Measurements from ENCODE around the gene PRMT7.
"Not testable (repeated sequence)": the region's sequence is repeated elsewhere in the genome, so short reads cannot be mapped to it uniquely, and the experiment has no call there.

PRMT7 gene

DNA sequence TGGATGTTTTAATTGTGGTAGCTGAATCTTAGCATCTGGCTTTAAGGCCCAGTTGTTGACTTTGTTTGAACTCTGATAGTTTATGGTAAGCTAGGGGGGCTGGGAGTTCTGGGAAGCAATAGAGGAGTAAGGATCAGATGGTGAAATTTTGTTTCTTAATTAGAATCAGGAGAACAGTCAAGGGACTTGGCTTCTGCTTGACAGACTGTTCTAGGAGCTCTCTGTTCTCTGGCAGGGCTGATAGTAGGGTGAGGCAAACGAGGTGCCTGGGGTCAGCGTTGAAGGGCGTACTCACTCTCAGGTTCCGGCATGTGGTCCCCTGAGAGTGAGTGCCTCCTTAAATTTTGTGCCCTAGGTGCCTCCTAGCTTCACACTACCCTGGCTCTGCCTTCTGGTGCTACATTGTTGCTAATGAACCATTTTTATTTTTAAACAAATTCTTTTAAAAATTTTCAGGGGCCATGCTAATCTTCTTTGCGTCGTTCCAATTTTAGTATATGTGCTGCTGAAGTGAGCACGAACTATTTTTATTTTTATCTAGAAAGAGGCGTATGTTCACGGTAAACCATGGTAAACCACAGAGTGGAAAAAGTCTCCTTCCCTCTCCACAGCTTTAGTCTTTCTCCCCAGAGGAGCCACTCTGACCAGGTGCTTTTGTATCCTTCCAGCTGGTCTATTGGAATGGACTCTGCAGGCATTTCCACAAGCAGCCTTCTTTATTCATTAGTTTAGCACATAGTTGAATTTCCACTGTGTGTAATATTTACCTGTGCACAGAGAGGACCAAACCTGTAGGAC lies 26.8 kb upstream of the PRMT7 start:
- no peak for DNase-seq

DNA sequence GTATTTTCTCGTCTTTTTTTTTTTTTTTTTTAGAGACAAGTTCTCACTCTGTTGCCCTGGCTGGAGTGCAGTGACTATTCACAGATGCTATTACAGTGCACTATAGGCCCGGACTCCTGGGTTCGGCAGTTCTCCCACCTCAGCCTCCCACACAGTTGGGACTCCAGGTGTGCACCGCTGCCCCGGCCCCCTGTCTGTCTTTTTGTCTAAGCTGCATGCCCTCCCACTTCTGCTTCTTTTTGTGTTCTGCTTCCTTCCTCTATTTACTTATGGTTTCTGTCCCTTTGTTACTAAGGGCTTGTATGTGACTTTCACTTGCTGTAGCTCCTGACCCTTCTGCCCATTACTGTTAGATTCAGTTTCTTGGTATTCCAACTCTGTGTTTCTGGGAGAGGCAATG lies 26.0 kb upstream of the PRMT7 start:
- no peak for DNase-seq

DNA sequence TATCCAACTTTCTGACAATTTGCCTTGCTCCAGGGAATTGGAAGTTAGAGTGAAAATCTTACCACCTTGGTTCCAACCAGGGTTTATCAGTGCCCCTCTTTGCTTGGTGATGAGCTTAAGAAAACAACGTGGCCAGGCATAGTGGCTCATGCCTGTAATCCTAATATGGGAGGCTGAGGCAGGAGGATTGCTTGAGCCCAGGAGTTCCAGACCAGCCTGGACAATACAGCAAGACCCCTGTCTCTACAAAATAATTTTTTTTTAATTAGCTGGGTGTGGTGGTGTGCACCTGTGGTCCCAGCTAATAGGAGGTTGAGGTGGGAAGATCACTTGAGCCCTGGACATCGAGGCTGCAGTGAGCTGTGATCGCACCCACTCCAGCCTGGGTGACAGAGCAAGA lies 25.1 kb upstream of the PRMT7 start:
- no peak for DNase-seq

DNA sequence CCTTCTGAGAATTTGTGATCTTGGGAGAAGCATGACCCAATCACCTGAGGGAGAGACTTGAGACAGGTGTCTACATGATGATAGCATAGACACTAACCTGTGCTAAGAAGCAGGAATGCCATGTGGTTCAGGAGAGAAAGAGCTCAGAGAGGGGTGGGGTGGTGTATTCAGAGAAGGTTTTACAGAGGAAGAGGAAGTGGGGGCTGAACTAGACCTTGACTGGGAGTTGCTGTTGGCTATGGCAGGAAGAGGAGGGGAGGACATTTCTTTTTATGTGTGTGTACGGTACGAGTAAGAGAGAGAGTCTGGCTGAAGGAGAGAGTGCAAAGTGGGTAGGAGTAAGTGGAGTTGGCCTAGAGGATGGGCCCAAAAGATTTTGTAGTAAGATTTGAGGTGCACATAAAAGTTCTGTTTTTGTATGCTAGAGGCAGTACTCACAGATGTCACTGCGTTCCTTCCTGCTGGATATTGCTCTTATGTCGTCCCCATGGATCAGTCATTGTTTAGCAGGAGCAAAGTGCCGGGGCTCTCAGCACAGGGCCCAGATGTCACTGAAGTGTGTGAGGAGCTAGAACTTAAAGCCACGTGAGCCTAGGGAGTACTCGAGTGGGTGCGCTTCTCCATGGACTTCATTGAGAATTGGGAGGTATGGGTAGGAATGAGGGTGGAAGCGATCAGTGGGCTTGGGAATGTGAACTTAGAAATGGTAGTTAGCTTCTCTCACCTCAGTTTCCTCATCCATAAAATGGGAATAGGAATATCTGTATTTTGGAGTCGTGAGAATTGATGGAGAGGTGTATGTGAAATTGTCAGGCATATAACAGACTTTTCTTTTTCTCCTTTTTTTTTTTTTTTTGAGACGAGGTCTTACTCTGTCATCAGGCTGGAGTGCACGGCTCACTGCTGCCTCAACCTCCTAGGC lies 24.4 kb upstream of the PRMT7 start:
- no peak for DNase-seq

DNA sequence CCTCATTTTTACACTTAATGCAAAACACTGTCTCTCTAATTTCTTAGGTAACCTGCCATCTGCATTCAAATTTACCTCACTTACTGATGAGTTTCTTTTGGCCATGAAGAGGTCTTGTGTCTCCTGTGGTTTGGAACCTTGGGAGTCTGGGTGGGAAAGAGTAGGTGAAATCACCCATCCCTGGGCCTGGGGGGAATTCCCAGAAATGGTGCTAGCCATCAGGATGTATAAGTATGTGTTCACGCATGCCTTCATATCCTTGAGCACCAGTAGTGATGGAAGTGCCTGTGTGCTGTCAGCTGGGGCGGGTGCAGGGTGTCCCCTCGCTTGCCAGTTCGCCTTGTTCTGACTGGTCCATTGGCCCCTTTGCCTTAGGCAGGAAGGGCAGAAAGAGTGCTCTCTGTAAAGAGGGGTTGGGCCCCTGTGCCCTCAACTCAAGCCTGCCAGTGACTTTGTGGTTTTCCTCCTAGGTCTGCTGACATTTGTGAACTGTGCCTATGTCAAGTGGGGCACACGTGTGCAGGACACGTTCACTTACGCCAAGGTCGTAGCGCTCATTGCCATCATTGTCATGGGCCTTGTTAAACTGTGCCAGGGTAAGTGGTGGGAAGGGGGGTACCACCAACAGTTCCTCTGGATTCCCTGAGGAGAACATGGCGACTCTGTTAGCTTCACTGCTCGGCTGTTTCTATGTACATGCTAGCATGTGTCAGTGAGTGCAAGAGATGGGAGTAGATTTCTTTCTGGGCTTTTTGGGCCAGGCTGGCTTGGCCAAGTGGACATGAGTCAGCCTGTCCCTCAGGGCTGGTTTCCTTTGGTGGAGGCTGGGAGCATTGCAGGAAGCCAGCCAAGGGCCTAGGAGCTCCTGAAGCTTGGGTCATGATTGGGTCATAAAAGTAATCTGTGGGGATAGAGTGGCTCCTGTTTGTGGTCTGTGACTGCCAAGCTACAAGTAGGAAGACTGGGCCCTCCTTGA lies 23.3 kb upstream of the PRMT7 start:
- peak; percentile 71 for DNase-seq

DNA sequence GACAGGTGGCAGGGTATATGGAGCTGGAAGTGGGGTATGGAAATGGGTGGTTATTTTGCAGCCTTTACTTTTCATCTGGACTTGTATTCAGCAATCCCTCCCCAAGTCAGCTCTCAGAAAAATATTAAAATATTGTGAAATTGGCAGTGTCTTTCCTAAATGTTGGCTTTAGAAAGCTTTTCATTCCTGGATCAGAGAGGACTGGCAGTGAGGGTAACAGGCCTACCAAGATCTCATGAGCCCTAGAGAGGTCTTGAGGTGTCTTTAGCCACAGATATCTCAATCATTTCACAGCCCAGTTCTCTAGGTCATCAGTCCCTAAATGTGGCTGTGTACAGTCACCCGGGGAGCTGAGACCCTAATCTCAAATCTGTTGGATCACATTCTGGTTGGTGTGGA lies 22.6 kb upstream of the PRMT7 start:
- DNase-seq: no peak

DNA sequence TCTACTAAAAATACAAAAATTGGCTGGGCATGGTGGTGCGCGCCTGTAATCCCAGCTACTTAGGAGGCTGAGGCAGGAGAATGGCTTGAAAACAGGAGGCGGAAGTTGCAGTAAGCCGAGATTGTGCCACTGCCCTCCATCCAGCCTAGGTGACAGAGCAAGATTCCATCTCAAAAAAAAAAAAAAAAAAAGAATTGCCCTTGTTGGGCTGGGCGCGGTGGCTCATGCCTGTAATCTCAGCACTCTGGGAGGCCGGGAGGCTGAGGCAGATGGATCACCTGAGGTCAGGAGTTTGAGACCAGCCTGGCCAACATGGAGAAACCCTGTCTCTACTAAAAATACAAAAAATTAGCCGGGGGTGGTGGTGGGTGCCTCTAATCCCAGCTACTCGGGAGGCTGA lies 22.0 kb upstream of the PRMT7 start:
- DNase-seq: not testable (repeated sequence)

DNA sequence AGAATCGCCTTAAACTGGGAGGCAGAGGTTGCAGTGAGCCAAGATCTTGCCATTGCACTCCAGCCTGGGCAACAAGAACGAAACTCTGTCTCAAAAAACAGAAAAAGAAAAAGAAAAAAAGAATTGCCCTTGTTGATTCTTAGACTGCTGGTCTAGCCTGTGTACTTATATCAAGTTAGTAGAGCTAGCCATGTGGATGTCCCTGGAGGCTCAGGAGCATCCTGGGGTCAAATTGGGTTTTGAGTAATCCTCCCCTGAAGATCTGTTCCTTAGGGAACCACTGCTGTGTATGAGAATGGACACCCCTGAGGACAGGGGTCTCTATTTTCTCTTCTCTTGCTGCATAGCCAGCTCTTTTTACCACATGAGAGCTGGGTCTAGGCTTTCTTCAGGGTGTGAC lies 21.6 kb upstream of the PRMT7 start:
- DNase-seq: no peak

DNA sequence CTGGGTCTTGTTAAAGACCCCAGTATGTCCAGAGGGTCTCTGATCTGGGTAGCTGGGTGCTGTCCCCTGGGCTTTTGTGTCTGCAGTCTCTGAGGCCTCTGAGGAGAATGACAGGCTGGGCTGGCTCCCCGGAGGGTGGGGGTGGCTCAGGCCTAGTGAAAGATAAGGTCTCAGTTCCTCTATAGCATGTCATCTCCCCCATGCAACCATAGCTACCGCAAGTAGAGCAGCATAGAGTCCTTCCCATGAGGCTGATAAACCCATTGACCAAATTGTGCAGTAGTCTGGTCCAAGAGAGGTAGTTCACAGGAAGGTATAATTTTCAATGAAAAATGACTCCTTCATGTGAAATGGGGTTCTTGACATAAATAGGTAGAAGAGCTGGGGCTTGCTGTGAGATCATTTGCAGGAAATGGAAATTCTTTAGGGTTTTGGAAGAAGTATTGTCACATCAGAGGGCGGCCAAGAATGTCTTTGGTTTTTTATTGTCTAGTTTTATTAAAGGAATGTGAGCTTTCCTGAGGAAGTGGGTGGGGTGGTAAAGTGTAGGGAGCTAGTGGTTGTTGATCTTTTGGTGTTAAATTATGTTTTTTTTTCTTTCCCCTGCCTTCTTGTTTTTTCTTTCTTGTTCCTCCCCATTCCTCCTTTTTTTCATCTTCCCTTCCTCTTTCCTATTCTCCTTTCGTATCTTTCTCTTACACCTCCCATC lies 21.0 kb upstream of the PRMT7 start:
- DNase-seq: no peak

DNA sequence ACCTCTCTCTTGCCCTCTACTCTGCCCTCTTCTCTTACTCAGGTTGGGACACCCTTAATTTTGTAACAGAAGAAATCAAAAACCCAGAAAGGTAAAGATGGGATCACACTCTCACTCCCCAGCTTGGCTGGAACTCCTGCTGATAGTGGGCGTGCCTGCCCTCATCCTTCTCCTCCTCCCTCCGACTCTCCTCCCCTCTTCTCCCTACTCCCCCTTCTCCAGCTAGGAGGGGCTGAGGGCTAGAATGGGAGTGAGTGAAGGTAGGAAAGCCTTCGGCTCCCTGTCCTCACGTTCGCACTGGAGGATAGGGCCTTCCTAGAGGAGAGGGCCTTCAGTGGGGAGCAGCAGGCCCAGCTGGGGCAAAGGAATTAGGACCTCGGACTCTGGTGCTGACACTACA lies 20.4 kb upstream of the PRMT7 start:
- DNase-seq: no peak

DNA sequence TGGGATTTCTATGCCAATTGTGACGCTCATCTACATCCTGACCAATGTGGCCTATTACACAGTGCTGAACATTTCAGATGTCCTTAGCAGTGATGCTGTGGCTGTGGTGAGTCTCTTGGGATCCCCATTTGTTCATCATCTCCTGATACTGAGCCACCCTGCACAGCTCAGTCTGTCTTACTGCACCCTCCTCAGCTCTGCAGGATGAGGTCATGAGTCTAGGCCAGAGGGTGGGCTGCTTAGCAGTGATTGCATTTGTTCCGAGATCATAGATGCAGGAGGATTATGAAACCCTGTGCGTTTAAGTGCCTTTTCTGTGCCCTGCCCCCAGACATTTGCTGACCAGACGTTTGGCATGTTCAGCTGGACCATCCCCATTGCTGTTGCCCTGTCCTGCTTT lies 19.6 kb upstream of the PRMT7 start:
- DNase-seq: no peak

DNA sequence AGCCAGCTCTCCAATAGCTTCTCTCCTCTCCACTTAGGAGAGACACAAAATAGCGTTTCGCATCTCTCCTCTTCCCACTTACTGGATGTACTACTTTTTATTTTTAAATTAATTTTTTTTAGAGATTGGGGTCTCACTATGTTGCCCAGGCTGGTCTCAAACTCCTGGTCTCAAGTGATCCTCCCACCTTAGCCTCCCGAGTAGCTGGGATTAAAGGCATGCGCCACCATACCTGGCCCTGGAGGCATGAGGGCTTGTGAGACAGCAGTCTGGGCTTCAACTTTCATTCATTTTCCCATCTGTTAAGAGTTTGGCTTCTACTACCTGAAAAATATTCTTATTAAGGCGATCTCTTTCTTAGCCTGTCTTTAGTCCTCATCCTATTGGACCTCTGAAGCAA lies 18.4 kb upstream of the PRMT7 start:
- no peak for DNase-seq

DNA sequence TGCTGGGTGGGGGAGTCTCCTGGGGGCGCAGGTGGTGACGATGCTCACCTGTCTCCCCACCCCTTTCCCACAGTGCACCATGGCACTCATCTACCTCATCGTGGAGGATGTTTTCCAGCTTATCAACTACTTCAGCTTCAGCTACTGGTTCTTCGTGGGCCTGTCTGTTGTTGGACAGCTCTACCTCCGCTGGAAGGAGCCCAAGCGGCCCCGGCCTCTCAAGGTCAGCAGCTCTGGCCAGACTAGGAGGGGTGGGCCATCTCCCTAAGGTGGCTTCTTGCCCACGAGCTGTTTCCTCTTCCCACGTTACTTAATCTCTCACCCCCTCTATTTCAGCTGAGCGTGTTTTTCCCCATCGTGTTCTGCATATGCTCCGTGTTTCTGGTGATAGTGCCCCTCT lies 14.5 kb upstream of the PRMT7 start:
- no peak for DNase-seq

DNA sequence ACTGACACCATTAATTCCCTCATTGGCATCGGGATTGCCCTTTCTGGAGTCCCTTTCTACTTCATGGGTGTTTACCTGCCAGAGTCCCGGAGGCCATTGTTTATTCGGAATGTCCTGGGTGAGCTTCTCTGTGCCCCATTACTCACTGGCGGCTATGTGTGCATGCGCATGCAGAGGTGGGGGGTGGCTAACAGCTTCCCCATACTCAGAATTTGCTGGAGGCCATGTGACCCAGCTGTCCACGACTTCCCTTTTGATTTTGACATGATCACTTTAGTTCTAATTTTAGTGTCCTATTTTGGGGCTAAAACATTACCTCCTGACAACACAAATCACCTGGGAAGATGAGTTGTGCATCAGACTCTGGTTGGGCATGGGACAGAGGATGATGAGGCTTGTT lies 14.1 kb upstream of the PRMT7 start:
- no peak for DNase-seq

DNA sequence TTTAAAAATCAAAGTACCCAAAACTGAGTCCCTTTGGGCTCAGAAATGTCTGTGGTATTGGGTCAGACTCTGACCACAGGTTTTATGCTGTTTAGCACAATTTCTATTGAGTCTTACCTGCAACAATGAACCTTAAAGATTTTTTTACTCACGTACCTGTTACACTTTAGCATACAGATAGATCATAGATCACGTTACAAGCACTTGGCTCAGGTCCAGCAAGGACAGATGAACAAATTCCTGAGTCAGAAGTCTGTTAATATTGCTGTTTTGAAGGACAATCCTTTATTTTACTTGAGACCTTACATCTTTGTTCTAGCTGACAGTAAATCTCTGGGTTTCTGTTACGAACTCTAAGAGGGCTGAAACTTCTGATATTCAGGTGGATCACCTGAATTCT lies 12.9 kb upstream of the PRMT7 start:
- DNase-seq: no peak

DNA sequence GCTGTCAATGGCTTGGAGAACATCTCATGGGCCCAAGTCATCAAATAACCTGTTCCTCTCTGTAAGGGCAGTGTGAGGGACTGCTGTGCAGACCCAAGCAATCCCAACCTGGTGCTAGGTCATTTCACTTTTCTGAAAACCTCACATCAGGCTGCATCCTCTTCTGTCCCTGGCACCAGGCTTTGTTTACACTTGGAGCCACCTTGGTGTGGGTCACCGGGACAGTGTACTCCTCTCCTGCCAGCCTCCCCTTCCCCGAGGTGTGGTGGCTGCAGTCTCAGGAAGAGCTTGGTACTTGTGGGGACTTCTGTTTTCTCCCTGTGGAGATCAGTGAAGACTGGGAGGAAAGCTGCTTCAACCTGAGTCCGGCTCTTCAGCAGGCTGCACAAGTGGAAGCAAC lies 12.5 kb upstream of the PRMT7 start:
- DNase-seq: no peak

DNA sequence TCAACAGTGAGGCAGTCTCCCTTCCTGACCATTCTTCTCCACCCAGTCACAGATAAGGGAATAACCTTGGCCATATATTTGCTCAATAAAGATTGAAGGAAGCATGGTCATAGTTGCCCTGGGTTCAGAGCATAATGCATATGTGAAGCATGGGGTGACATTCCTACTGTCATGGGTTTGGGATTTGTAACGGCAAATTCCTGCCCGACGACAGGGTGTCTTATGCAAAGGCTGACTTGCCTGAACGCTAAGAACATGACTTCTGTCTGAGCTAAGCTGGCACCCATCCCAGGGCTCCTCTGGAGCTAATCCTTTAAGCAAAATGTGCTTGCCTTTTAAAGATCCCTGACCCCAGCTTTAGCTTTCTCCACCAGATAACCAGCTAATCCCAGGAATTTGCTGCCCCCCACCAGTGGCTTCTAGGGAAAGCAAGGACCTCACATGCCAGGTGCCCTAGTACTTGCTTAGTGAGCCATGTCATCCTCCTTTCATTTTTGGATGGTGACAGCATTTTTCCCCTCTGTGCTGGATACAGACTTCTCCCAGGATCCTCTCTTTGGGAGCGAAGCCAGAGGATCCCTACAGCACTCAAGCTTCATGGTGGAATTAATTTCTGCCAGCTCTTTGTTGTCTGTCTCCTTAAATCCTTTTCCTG lies 11.8 kb upstream of the PRMT7 start:
- no peak for DNase-seq

DNA sequence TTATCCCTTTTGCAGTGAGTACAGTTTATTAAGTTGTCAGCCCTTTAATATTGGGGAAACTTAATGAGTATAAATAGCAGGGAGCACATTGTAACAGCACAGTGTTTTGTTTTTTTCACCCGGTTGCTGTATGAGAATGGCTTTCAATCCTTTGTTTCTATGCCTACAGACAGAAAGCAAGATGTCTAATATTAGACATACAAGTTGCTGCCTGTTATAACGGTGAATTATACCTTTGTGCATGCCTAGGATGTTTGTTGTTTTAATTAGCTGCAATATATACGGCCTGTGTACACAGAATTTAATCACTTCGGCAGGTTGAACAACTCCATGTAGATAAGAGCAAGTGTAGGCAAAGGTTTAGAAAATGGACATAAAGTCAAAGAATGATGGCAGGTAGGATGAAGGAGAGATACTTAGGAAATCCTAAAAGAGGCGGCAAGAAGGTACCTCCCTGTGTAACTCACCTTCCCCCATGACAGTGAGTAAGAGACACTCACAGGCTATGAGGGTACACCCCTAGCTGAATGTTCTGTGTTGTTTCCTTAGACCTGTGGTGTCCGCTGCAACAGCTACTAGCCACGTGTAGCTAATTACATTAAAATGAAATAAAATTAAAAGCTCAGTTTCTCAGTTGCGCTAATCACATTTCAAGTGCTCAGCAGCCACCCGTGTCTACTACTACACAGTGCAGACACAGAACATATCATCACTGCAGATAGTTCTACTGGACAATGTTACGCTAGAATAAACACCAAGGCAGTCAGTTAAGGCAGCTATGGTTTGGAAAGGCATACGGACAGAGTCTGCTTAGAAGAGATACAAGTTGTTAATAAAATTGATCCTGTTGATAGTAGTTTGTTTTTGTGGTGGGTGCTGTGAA lies 11.0 kb upstream of the PRMT7 start:
- no peak for DNase-seq

DNA sequence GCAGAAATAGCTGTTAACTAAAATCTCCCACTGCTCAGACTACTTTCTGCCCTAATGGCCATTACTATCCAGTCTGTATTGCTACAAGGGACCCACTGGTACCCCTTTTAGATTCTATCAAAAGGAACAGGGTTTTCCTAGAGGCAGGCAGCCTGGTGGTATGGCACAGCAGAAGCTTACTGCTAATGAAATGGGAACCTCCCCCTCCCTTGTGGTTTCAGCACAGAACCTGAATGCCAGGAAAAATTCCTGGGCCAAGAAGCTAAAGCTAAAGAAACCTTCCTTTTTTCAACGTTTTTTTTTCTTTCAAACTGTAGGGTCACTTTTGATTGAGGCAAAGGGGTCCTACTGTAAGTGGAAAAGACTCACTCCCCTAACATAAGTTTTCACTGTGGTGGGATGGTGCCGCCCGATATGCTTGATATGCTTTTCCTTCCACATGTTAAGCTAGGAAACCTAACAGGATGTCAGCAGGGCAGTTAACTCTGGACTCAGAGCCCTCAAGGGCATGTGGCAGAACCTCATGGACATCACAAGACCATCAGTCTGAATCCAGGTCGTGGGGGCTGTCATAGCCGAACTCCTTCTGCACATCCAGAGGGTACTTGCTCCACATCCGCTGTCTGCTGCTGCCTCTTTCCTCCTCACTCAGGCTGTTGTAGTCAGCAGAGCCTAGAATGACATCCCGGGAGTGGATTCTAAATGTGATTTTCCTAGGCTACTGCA lies 9.9 kb upstream of the PRMT7 start:
- DNase-seq: no peak

DNA sequence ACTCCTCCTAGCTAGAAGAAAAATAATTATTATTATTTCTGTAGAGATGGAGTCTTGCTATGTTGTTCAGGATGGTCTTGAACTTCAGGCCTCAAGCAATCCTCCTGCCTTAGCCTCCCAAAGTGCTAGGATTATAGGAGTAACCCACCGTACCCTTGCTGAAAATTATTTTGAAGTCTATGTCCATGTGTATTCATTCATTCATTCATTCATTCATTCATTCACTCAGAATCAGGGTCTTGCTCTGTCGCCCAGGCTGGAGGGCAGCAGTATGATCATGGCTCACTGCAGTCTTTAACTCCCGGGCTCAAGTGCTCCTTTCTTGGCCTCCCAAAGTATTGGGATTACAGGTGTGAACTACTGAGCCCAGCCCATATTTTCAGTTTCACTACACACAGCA lies 4.2 kb upstream of the PRMT7 start:
- DNase-seq: no peak
